Tibial artery (tissue), 4 donors: ENCODE measurements around the gene CD200.

ENCODE experiments used
- DNase-seq, 2 donors: peaks; one replicate each; pipeline ENCODE4 v3.0.0-alpha.2; 2019
- H3K27ac ChIP-seq, 2 donors: fragments of 200-600 bp; sonication (generic) in 1 of 2; 1 replicate in 1 of 2; 2 replicates in 1 of 2; pipeline ENCODE4 v1.5.1; 2018 to 2019; ENCODE audit warnings: mild to moderate bottlenecking in 1 of 2
- H3K27me3 ChIP-seq, 2 donors: fragments of 200-600 bp; sonication (generic) in 1 of 2; one replicate each; pipeline versions ENCODE4 v1.5.1 to v1.6.0; 2016 to 2019
- H3K36me3 ChIP-seq, 3 donors: fragments of 200-600 bp; sonication (generic) in 2 of 3; one replicate each; pipeline ENCODE4 v1.5.1; 2016 to 2019; ENCODE audit warnings: mild to moderate bottlenecking in 2 of 3
- H3K4me1 ChIP-seq, 4 donors: fragments of 200-600 bp; sonication (generic) in 2 of 4; 1 replicate in 3 of 4; 2 replicates in 1 of 4; pipeline ENCODE4 v1.5.1; 2016 to 2019
- H3K4me3 ChIP-seq, 2 donors: fragments of 200-600 bp; sonication (generic) in 1 of 2; 1 replicate in 1 of 2; 2 replicates in 1 of 2; pipeline ENCODE4 v1.5.1; 2018 to 2019; ENCODE audit warnings: mild to moderate bottlenecking in 2 of 2
- H3K9me3 ChIP-seq, 3 donors: fragments of 200-600 bp; sonication (generic) in 1 of 3; one replicate each; pipeline ENCODE4 v1.5.1; 2016 to 2019
- CTCF ChIP-seq, 2 experiments: fragments of 200-600 bp in 1 of 2; fragments of 450-650 bp in 1 of 2; IDR thresholded peaks; one replicate each; pipeline ENCODE4 v1.5.1; 2017 to 2019; ENCODE audit warnings: antibody characterized with exemption in 2 of 2, mild to moderate bottlenecking in 1 of 2, moderate library complexity in 1 of 2
- intact Hi-C: fragments of 100-400 bp; cut with DNase I; formaldehyde crosslinking; loops from one replicate; pipeline ENCODE4 v1.15.0; 2023; ENCODE audit warnings: low total_unique reads

CD200 gene

GRCh38 chr3:112409041-112409440 is 76.1 kb downstream of the CD200 start:
- H3K27ac ChIP-seq: peak overlapping the region in 1 of 2 donors; percentile 20
- no peaks in the 10 kb centered on the region for H3K27me3 ChIP-seq
- H3K4me1 ChIP-seq: peaks cover 0 to 39% (median 21%) of the 10 kb centered on the region in 4 donors
- H3K36me3 ChIP-seq: no peaks in the 10 kb centered on the region
- no peak for TF ChIP-seq CTCF (IDR thresholded peaks at IDR 0.05)
- H3K9me3 ChIP-seq: no peaks in the 10 kb centered on the region
- intact Hi-C loops: no loop called here
- no peak overlapping the region for H3K4me3 ChIP-seq
- DNase-seq: no peak

DNA sequence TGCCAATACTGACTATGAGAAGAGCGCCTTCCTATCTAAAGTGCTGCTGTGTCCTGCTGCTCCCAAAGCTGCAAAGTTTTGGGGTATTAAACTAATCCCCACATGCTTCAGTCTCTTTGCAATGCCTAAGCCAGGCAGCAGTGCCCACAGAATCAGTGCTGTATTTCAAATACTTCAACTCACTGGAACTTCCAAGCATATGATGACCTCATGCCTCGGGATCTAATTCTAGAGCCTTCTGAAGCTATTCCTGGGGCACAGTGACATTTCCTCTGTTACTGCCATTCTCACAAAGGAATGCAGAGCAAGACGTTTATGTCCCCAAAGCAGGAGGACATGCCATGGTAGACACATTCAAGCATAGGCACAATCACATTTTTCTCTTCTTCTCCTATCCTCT is 78.5 kb downstream of the CD200 start:
- H3K27me3 ChIP-seq: no peaks in the 10 kb centered on the region
- H3K36me3 ChIP-seq: no peaks in the 10 kb centered on the region
- TF ChIP-seq CTCF (IDR thresholded peaks at IDR 0.05): no peak
- H3K4me3 ChIP-seq: no peak overlapping the region
- peaks cover 0 to 34% (median 17%) of the 10 kb centered on the region in 4 donors for H3K4me1 ChIP-seq
- intact Hi-C loops: loop anchor here (10.0 kb wide), 1 partner anchor 77 kb away; the partner anchor contains the start of gene CD200
- DNase-seq: no peak
- H3K9me3 ChIP-seq: no peaks in the 10 kb centered on the region
- peak overlapping the region; percentile 65 to 68 for H3K27ac ChIP-seq
